Cardiac fibroblast (primary cell): ENCODE measurements around the gene ADAM12.

Source experiments
- DNase-seq, 2 donors: peaks; one replicate each; pipeline versions ENCODE4 v3.0.0 to v3.0.0-alpha.2; 2010; ENCODE audit warnings: low read depth in 2 of 2
- H3K4me3 ChIP-seq, 2 donors: replicated peaks in 1 of 2; 1 replicate in 1 of 2; 2 replicates in 1 of 2; pipeline ENCODE4 v1.5.1; 2011; ENCODE audit warnings: low read depth in 2 of 2, low read length in 2 of 2, mild to moderate bottlenecking in 2 of 2, moderate library complexity in 1 of 2
- CTCF ChIP-seq: IDR thresholded peaks from one replicate; pipeline ENCODE4 v1.5.1; 2011; ENCODE audit warnings: low read depth, mild to moderate bottlenecking, low read length, inconsistent platforms

Gene ADAM12

GRCh38 chr10:126059076-126059826 lies 329.0 kb downstream of the ADAM12 start:
- no peak for TF ChIP-seq CTCF
- DNase-seq, result peak in 1 of 2 donors; percentile 87
- no peak overlapping the region for H3K4me3 ChIP-seq

GRCh38 chr10:126058507-126058906 lies 329.8 kb downstream of the ADAM12 start:
- no peak for TF ChIP-seq CTCF
- H3K4me3 ChIP-seq, result no peak overlapping the region
- DNase-seq, result no peak

GRCh38 chr10:126058104-126058503 lies 330.2 kb downstream of the ADAM12 start:
- no peak overlapping the region for H3K4me3 ChIP-seq
- DNase-seq, result no peak
- no peak for TF ChIP-seq CTCF

DNA sequence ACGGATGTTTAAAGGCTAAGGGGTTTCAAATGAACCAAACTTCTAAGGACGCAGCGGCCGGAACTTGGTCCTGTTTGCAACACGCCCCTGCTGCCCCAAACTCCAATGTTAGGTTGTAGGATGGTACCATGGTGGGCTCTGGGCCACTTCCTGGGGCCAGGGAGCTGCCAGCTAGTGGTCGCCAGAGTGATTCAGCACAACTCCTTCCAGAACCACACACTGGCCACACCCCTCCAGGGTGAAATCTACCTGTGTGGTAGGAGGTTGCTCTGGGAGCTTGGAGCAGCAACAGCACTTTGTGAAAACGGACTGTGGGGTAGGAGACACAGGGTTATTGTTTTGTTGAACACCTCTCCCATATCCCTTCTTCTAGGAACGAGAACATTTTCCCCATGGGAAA lies 330.8 kb downstream of the ADAM12 start:
- no peak for DNase-seq
- H3K4me3 ChIP-seq, result no peak overlapping the region
- no peak for TF ChIP-seq CTCF

DNA sequence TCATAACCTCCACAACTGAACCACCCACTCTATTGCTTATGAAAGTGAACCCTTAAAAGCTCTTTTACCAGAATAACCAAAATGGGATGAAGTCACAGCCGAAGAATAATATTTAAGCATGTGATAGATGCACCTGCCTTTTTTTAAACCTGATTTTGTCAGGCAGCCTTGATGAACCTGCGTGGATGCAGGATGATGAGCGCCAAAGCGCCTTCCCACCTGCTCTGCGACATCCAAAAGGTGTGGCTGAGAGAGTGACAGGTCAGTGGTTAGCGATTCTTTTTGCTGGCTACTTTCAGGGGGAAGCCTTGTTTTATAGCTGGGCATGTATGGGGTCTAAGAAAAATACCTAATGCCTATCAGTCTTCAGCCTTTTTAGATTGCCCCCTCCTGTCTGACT lies 334.1 kb downstream of the ADAM12 start:
- DNase-seq, result no peak
- H3K4me3 ChIP-seq, result no peak overlapping the region
- TF ChIP-seq CTCF, result no peak

DNA sequence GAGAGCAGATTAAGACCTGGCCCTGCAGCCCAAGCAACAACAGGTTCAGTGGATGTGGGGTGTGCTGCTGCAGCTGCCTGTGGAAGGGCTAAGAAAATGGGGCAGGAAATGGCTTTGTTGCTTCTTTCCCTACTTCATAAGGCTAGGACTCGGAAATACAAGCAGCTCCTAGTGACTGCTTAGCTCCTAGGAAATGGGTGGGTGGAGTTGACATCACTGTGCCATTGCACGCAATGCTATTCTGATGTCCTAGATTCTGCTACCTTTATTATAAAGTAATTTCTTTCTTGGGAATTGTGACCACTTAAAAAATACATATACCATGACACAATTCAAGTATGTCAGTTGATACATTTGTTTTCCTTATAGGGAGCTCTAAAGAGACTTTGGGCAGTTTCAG lies 336.1 kb downstream of the ADAM12 start:
- no peak overlapping the region for H3K4me3 ChIP-seq
- DNase-seq, result no peak
- no peak for TF ChIP-seq CTCF
